Measurements from ENCODE around the gene ERBB3. TPM values are rescaled to one million over a fixed set of nuclear protein-coding genes. Genes with fewer than 3 reads are reported as not detected.
A peak's percentile ranks its signal among the peaks of the same experiment; 100 is the strongest.

Gene ERBB3
- total RNA-seq, 4 donors from 2014 or later: 17.3 to 41.1 (median 22.3) TPM

DNA sequence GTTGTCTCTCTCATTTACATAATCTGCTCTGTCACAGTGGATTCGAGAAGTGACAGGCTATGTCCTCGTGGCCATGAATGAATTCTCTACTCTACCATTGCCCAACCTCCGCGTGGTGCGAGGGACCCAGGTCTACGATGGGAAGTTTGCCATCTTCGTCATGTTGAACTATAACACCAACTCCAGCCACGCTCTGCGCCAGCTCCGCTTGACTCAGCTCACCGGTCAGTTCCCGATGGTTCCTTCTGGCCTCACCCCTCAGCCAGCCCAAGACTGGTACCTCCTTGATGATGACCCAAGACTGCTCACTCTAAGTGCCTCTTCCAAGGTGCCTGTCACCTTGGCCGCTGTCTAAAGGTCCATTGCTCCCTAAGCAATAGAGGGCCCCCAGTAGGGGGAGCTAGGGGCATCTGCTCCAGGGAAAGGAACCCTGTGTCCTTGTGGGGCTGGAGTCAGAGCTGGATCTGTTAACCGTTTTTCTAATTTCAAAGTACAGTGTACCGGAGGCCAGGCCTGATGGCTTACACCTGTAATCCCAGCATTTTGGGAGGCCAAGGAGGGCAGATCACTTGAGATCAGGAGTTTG is 5.1 kb downstream of the ERBB3 start:
- no peaks in the 10 kb centered on the region for H3K9me3 ChIP-seq
- H3K27me3 ChIP-seq: peaks cover 18% of the 10 kb centered on the region
- WGBS, 2 donors (ENCODE audit: low coverage in 1 of 2): 69 to 81% methylated on average over 8 to 11 of the region's 15 CpGs
- H3K4me1 ChIP-seq: peaks cover 0 to 8% (median 4%) of the 10 kb centered on the region in 3 donors
- no peaks in the 10 kb centered on the region for H3K36me3 ChIP-seq
- ATAC-seq: no peak
- H3K27ac ChIP-seq: peak overlapping the region in 1 of 4 donors; percentile 48
- H3K4me3 ChIP-seq: no peak overlapping the region
- TF ChIP-seq EP300 (IDR thresholded peaks at IDR 0.05) (no peak), POLR2A (IDR thresholded peaks at IDR 0.05) (no peak), POLR2AphosphoS5 (IDR thresholded peaks at IDR 0.05) (no peak)
- TF ChIP-seq, protein P1, sequence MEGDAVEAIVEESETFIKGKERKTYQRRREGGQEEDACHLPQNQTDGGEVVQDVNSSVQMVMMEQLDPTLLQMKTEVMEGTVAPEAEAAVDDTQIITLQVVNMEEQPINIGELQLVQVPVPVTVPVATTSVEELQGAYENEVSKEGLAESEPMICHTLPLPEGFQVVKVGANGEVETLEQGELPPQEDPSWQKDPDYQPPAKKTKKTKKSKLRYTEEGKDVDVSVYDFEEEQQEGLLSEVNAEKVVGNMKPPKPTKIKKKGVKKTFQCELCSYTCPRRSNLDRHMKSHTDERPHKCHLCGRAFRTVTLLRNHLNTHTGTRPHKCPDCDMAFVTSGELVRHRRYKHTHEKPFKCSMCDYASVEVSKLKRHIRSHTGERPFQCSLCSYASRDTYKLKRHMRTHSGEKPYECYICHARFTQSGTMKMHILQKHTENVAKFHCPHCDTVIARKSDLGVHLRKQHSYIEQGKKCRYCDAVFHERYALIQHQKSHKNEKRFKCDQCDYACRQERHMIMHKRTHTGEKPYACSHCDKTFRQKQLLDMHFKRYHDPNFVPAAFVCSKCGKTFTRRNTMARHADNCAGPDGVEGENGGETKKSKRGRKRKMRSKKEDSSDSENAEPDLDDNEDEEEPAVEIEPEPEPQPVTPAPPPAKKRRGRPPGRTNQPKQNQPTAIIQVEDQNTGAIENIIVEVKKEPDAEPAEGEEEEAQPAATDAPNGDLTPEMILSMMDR (IDR thresholded peaks at IDR 0.05): no peak

DNA sequence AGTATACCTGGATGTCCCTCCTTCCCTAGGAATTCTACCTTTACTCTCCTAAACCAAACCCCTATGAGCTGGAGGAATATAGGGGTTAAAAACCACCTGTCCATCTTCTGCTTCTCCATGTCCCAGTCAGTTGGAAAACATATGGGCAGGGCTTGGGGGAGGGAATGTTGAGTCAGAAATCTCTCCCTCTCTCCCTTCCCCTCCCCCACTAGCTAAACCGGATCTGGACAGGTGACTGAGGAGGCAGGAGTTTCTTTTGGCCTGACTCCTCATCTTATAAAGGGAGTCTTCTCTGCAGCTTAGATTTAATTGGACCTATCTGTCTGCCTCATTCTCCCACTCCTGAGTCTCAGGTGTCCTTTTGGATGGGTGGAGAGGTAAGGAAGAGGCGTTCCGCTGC is 6.1 kb downstream of the ERBB3 start:
- Histone ChIP-seq H3K27ac (no peak overlapping the region), H3K36me3 (no peaks in the 10 kb centered on the region), H3K27me3 (peaks cover 8% of the 10 kb centered on the region), H3K4me1 (no peaks in the 10 kb centered on the region), H3K9me3 (no peaks in the 10 kb centered on the region), H3K4me3 (no peak overlapping the region)
- WGBS, 2 donors (ENCODE audit: low coverage in 1 of 2): 55 to 76% methylated on average over 2 to 3 of the region's 3 CpGs
- TF ChIP-seq POLR2AphosphoS5 (IDR thresholded peaks at IDR 0.05) (no peak), EP300 (IDR thresholded peaks at IDR 0.05) (no peak), POLR2A (IDR thresholded peaks at IDR 0.05) (no peak)
- TF ChIP-seq, protein P1 (IDR thresholded peaks at IDR 0.05): no peak
- no peak for ATAC-seq

DNA sequence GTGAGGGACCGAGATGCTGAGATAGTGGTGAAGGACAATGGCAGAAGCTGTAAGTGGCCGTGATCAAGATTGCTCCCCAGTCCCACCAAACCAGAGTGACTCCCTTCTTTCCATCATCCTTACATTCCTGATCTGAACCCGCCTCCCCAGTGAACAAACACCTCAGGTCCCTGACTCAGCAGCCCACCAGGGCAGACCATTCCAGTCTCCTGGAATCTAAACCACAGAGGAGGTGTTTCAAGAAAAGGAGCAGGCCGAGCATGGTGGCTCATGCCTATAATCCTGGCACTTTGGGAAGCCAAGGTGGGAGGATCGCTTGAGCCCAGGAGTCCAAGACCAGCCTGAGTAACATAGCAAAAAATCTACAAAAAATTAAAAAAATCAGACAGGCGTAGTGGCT is 6.6 kb downstream of the ERBB3 start:
- no peak overlapping the region for H3K27ac ChIP-seq
- no peaks in the 10 kb centered on the region for H3K36me3 ChIP-seq
- TF ChIP-seq, protein P1 (IDR thresholded peaks at IDR 0.05): no peak
- TF ChIP-seq POLR2A (IDR thresholded peaks at IDR 0.05): no peak
- TF ChIP-seq POLR2AphosphoS5 (IDR thresholded peaks at IDR 0.05): no peak
- H3K9me3 ChIP-seq: no peaks in the 10 kb centered on the region
- ATAC-seq: no peak
- H3K4me3 ChIP-seq: no peak overlapping the region
- H3K4me1 ChIP-seq: no peaks in the 10 kb centered on the region
- peaks cover 2% of the 10 kb centered on the region for H3K27me3 ChIP-seq
- WGBS, 2 donors (ENCODE audit: low coverage in 1 of 2): 90 to 100% methylated on average over 2 of the region's 6 CpGs

DNA sequence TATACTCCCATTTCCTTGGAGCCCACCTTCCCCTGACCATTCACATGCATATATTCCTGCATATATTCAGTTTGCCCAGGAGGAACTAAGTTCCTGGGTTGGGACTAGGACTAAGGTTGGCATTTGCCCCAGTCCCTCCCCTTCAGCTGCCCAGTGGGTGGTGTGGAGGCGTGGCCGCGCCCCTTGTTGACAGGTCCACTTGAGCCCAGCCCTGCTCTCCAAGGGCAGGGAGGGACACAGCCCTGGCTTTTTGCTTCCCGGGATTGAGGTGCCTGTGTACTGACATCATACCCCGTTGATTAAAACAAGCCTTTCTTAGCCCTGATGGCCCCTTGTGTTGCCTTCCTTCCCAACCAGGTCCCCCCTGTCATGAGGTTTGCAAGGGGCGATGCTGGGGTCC is 7.3 kb downstream of the ERBB3 start:
- no peak for ATAC-seq
- Histone ChIP-seq H3K4me3 (no peak overlapping the region), H3K27me3 (no peaks in the 10 kb centered on the region), H3K27ac (peak overlapping the region in 2 of 4 donors; percentile 35 to 51), H3K36me3 (no peaks in the 10 kb centered on the region), H3K9me3 (no peaks in the 10 kb centered on the region), H3K4me1 (no peaks in the 10 kb centered on the region)
- no peak for TF ChIP-seq POLR2A (IDR thresholded peaks at IDR 0.05)
- no peak for TF ChIP-seq POLR2AphosphoS5 (IDR thresholded peaks at IDR 0.05)
- TF ChIP-seq EP300 (IDR thresholded peaks at IDR 0.05): no peak
- TF ChIP-seq, protein P1 (IDR thresholded peaks at IDR 0.05): no peak
- WGBS, 2 donors (ENCODE audit: low coverage in 1 of 2): no CpG with 5 or more reads among the region's 6 CpGs

DNA sequence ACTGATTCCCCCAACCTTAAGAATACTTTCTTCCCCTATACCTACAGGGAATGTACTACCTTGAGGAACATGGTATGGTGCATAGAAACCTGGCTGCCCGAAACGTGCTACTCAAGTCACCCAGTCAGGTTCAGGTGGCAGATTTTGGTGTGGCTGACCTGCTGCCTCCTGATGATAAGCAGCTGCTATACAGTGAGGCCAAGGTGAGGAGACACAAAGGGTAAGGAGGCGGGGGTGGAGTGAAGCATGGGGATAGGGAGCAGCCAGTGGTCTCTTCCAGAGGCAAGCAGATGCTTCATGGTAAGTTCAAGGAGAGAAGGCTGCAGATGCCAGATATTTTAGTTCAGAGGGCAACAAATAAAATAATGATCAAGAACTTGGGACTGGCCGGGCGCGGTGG is 17.8 kb downstream of the ERBB3 start:
- Histone ChIP-seq H3K9me3 (no peaks in the 10 kb centered on the region), H3K27ac (no peak overlapping the region), H3K4me1 (peaks cover 0 to under 1% (median 0%) of the 10 kb centered on the region in 3 donors), H3K36me3 (no peaks in the 10 kb centered on the region), H3K27me3 (peaks cover 14% of the 10 kb centered on the region), H3K4me3 (no peak overlapping the region)
- WGBS, 2 donors (ENCODE audit: low coverage in 1 of 2): 80 to 98% methylated on average over 5 to 6 of the region's 6 CpGs
- ATAC-seq: no peak
- TF ChIP-seq POLR2A (IDR thresholded peaks at IDR 0.05) (no peak), EP300 (IDR thresholded peaks at IDR 0.05) (no peak), POLR2AphosphoS5 (IDR thresholded peaks at IDR 0.05) (no peak)
- TF ChIP-seq, protein P1 (IDR thresholded peaks at IDR 0.05): no peak
